Mammary epithelial cell (primary cell): Measurements from ENCODE around the gene FGFR1OP2.

Experiments used
- EZH2 ChIP-seq: IDR thresholded peaks from 2 replicates; pipeline ENCODE4 v1.6.1; 2012; ENCODE audit warnings: low read length, inconsistent platforms, borderline replicate concordance
- TF ChIP-seq, protein P1 (sequence below), 2 donors: IDR thresholded peaks in 1 of 2; conservative IDR thresholded peaks in 1 of 2; 2 replicates each; pipeline ENCODE4 v1.5.1; 2011 to 2012; ENCODE audit warnings: inconsistent platforms in 2 of 2, low read length in 2 of 2, mild to moderate bottlenecking in 2 of 2, control low read depth in 1 of 2, low read depth in 1 of 2; ENCODE audit not compliant: insufficient read depth in 1 of 2; ENCODE audit errors: extremely low read depth in 1 of 2

DNA sequence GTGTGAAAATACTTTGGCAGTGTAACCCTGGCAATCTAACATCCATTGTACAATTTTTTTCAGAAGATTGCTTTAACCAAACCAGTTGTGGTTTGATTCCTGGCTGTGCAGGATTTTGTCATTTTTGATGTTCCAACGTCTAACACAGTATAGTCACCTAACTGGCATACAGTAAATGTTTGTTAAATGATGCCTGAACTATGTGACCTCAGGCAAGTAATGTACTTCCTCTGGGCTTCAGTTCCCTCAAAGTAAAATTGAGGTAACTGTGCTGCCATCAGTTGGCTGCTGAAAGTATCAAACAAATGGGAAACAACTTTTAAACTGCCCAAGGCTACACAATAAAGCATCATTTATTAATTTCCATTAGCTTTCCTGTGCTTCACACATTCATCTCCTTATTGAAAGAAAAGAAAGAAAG, 71.6 kb downstream of the FGFR1OP2 start:
- TF ChIP-seq EZH2 = no peak
- TF ChIP-seq, protein P1, sequence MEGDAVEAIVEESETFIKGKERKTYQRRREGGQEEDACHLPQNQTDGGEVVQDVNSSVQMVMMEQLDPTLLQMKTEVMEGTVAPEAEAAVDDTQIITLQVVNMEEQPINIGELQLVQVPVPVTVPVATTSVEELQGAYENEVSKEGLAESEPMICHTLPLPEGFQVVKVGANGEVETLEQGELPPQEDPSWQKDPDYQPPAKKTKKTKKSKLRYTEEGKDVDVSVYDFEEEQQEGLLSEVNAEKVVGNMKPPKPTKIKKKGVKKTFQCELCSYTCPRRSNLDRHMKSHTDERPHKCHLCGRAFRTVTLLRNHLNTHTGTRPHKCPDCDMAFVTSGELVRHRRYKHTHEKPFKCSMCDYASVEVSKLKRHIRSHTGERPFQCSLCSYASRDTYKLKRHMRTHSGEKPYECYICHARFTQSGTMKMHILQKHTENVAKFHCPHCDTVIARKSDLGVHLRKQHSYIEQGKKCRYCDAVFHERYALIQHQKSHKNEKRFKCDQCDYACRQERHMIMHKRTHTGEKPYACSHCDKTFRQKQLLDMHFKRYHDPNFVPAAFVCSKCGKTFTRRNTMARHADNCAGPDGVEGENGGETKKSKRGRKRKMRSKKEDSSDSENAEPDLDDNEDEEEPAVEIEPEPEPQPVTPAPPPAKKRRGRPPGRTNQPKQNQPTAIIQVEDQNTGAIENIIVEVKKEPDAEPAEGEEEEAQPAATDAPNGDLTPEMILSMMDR (conservative IDR thresholded peaks at IDR 0.05 in 1 of 2, IDR thresholded peaks at IDR 0.05 in 1 of 2; ENCODE audit: extremely low read depth in 1 of 2, insufficient read depth in 1 of 2, low read depth in 1 of 2, low read length in 2 of 2) = no peak
